GM21576 (cell line): ENCODE results near the gene RDH5.

Source experiments
- ATAC-seq: cut with Tn5 transposase; IDR thresholded peaks from one replicate; pipeline ENCODE4 v1.9.1; 2021; ENCODE audit warnings: mild to moderate bottlenecking, moderate library complexity; ENCODE audit not compliant: unreplicated experiment

The RDH5 gene

DNA sequence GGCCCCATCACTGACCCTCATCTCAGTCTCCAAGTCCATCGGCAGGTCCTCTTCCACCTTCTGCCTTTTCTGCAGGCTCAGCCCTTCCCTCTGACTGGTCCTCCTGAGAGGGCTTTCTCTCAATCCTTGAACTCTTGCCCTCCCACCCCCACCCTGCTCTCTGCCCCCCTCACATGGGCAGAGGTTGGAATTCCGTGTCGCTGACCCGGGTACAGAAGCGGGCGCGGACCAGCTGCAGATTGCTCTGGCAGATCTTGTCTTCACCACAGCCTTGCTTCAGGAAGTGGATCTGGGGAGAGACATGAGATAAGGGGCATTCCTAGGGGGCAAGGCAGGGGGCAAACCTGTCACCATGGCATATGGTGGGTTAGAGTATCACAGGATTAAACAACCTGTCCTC, 24.8 kb upstream of the RDH5 start:
- no peak for ATAC-seq

GRCh38 chr12:55696141-55696540, 24.1 kb upstream of the RDH5 start:
- ATAC-seq = no peak

- no peak for ATAC-seq
These were observed 23.3 kb upstream of the RDH5 start for GRCh38 chr12:55696796-55697462.

- no peak for ATAC-seq
These were observed 22.5 kb upstream of the RDH5 start for GRCh38 chr12:55697686-55698085.

GRCh38 chr12:55698241-55698955, 21.8 kb upstream of the RDH5 start:
- ATAC-seq = no peak

DNA sequence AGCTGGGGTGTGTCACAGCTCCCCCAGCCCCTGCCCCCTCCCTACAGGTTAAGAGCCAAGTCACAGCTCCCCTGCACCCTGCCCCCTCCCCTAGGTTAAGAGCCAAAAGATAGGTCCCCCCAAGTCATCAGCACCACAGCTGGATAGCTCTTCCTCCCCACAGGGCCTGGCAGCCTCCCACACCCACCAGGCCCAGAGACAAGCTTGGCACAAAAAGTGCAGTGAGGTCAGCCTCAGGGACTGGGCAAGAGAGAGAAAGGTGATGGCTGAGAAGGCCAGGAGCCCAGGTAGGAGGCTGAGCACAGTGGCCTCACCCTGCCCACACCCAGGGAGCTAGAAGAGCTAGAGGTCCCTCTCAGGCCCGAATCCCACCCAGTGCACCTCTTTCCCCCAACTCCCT, 21.2 kb upstream of the RDH5 start:
- ATAC-seq = no peak

GRCh38 chr12:55699471-55700055, 20.6 kb upstream of the RDH5 start:
- no peak for ATAC-seq

GRCh38 chr12:55700255-55701018, 19.8 kb upstream of the RDH5 start:
- no peak for ATAC-seq

DNA sequence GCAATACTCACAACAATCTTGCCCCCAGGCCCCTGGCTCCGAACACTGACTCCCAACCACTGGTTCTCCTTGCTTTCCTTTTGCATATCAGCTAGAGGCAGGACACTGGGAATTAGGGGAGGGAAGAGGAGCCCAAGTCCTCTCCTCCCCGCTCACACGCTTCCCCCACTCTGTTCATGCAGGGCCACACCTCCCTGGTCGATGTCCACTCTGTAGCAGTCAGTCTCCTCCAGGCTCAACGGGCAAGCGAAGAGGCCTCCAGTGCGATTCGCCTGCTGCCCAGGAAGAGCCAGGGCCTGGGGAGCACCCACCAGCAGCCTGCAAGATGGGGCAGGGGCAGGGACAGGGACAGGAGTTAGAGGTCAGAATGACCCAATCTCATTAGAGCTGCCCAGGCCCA, 17.3 kb upstream of the RDH5 start:
- no peak for ATAC-seq

- ATAC-seq = no peak
These were observed 16.9 kb upstream of the RDH5 start for GRCh38 chr12:55703288-55703687.

DNA sequence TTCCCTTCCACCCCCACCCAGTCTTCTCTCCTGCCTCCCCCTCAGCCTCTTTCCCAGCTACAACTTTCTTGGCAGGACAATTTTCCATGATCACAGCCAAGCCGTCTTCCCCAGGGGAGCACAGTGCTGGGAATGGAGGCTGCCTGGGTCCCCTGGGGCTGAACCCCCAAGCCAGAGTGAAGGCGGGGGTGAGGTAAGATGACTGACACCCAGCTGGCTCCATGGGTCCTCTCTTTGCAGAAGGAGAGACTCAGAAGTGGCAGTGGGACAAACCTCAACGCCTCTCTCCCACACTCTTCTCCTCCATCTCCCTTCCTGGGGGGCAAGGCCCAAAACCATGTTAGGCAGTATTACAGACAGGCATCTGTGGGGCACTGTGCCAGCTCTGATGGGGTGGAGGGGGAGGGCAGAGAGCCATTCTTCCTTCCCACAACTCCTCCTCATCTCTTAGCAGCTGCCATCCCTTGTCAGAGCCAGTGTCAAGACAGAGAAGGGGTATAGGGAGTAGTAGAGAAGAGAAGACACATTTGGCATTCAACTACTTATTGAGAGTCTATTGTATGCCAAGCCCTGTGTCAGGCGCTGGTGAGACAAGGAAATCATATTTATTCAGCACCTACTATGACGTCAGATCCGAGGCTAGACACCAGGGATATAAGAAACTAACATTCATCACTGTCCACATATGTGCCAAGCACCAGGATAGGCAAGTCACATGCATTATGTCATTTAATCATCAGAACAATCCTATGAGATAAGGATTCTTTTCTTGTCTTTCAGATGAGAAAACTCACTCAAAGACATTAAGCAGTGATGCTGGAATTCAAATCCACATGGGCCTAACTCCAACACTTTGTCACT, 16.1 kb upstream of the RDH5 start:
- ATAC-seq = no peak

DNA sequence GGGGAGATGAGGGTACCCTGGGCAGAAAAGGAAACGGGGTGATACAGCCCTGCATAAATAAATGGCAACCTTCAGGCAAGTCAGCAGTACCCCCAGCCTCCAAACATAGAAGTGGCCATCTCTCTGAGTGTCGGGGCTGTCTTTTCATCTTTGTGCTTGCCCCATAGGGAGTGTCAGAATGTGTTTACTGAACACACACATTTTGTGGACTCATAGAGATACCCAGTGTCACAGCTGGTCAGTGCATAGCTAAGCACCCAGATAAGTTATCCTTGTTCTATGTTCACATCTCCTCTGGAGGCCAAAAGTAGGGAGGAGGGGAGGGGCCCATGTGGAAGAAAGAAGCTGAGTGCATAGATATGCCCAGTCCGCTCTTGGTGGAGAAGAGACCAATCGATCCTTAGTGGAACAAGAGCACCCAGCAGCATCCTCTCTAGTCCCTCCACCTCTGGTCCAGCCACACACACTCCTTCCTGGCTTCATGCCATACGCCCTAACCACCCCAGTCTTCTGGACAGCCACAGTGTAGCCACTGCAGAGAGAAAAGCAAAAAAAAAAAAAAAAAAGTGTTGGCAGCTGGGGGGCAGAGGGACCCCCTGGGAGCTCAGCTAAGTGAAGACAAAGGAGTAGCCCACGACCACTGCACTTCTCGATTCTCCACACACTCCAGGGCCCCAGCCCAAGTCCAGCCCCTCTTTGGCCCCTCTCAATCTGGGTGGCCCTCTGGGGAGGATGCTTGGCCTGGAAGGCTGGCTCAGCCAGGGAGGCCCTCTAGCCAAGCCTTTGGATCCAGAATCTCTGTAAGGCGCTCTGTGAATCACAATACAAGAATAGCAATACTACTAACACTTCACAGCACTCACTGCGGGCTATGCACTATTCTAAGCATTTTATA, 15.1 kb upstream of the RDH5 start:
- no peak for ATAC-seq

DNA sequence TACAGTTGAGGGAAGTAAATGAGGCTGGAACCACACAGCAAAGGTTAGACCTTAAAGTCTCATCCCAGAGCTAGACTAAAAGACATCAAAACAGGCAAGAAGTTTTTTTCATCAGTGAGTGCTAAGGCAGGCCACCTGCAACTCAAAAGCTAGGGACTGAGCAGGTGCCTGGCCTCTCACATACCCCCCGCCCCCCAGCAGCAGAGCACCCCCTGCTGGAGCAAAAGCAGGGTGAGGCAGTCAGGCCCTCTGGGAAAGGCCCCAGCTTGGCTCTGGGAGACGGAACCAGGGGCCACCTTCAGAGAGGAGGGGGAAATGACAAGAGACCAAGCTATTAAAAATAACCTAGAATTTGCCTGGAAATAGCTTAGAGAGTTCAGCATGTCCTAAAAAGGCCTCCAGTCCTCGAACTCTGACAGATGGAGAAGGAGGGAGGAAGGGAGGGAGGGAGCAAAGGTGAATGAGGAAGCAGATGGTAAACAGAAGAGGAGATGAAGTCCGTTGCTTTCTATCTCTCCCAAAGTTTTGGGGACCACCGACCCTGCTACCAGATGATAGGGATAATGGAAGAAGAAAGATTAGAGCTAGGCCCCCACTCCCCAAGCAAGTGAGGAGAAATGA, 14.3 kb upstream of the RDH5 start:
- no peak for ATAC-seq

GRCh38 chr12:55706568-55707218, 13.5 kb upstream of the RDH5 start:
- ATAC-seq = no peak

- no peak for ATAC-seq
These were observed 12.9 kb upstream of the RDH5 start for GRCh38 chr12:55707219-55707671.

- peak; percentile 61 for ATAC-seq
These were observed 12.1 kb upstream of the RDH5 start, which contains the start of gene ITGA7 for GRCh38 chr12:55707841-55708694. TSS of gene ITGA7 (minus strand) at chr12:55707904. CDS start at chr12:55707682, 222 bp downstream.

DNA sequence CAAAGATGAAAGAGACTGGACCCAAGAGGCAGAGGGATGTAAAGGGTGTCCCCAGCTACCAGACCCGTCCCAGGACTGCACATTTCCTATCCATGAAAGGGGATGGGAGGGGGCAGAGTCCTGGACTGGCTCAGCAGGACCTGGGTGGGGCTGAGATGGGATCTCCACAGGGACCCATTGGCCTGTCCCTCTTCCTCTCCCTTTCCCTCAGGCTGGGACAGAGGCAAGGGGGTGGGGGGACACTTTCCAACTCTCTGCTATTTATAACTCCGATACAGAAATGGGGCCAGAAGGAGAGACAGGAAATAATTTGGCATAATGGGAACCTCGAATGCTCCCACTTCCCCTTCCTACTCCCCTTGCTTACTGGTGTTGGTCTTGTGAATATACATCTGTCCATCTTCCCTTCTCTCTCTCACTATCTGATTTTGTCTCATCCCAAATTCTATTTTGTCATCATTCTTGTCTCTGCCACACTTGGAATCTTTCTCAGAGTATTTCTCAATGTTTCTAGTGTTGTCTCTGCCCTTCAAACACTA, 11.4 kb upstream of the RDH5 start:
- ATAC-seq = no peak
